Stimulated activated effector memory CD8-positive, alpha-beta T cell treated with anti-CD3 and anti-CD28 coated beads, Interleukin-12 subunit alpha, Interleukin-12 subunit beta, amount 100 ng/mL, for 72 hours (primary cell): Measurements from ENCODE around the gene ACTC1.
"Not testable (repeated sequence)": the region's sequence is repeated elsewhere in the genome, so short reads cannot be mapped to it uniquely, and the experiment has no call there.

Source experiments
- ATAC-seq: fragments of 150-1000 bp; cut with Tn5 transposase; 2 replicates; pipeline ENCODE4 v1.10.0; 2021
- DNase-seq, 2 donors: peaks; one replicate each; pipeline ENCODE4 v3.0.0; 2021 to 2022; ENCODE audit warnings: low spot score in 2 of 2
- H3K27ac Mint-ChIP-seq: one replicate; pipeline ENCODE4 v1.8.0; 2022; ENCODE audit warnings: mild to moderate bottlenecking, mixed read lengths
- H3K36me3 Mint-ChIP-seq: one replicate; pipeline ENCODE4 v1.8.0; 2022; ENCODE audit warnings: mild to moderate bottlenecking, mixed read lengths
- H3K4me1 Mint-ChIP-seq: one replicate; pipeline ENCODE4 v1.8.0; 2022; ENCODE audit warnings: mixed read lengths
- H3K4me3 Mint-ChIP-seq: one replicate; pipeline ENCODE4 v1.8.0; 2022; ENCODE audit warnings: mild to moderate bottlenecking, mixed read lengths
- H3K9me3 Mint-ChIP-seq: one replicate; pipeline ENCODE4 v1.8.0; 2022; ENCODE audit warnings: mixed read lengths

The ACTC1 gene

GRCh38 chr15:34795267-34796081, at the start of gene ACTC1:
TSS of gene ACTC1 (minus strand) at chr15:34795549. CDS start at chr15:34794808, 741 bp downstream.
- Mint-ChIP-seq H3K4me3 (no peak within 1 kb of the TSS), H3K4me1 (no peaks in the 10 kb centered on the region), H3K27ac (no peak within 1 kb of the TSS), H3K36me3 (no peaks in the 10 kb centered on the region), H3K9me3 (no peaks in the 10 kb centered on the region)
- no peak for DNase-seq
- peak; percentile 23 for ATAC-seq

- H3K4me1 Mint-ChIP-seq: no peaks in the 10 kb centered on the region
- H3K4me3 Mint-ChIP-seq: no peak overlapping the region
- no peaks in the 10 kb centered on the region for H3K36me3 Mint-ChIP-seq
- DNase-seq (no peak), ATAC-seq (no peak)
- H3K9me3 Mint-ChIP-seq: no peaks in the 10 kb centered on the region
- H3K27ac Mint-ChIP-seq: no peak overlapping the region
Observed at GRCh38 chr15:34841262-34841725, 45.9 kb upstream of the ACTC1 start.

GRCh38 chr15:34838282-34838681, 42.9 kb upstream of the ACTC1 start:
- Mint-ChIP-seq H3K36me3 (no peaks in the 10 kb centered on the region), H3K27ac (no peak overlapping the region), H3K4me1 (no peaks in the 10 kb centered on the region), H3K9me3 (peaks cover 6% of the 10 kb centered on the region), H3K4me3 (no peak overlapping the region)
- DNase-seq (no peak), ATAC-seq (no peak)

GRCh38 chr15:34837246-34838016, 42.1 kb upstream of the ACTC1 start:
- no peaks in the 10 kb centered on the region for H3K4me1 Mint-ChIP-seq
- no peak overlapping the region for H3K4me3 Mint-ChIP-seq
- peaks cover 6% of the 10 kb centered on the region for H3K9me3 Mint-ChIP-seq
- ATAC-seq: no peak
- H3K27ac Mint-ChIP-seq: no peak overlapping the region
- no peaks in the 10 kb centered on the region for H3K36me3 Mint-ChIP-seq
- DNase-seq: no peak

GRCh38 chr15:34828145-34828911, 33.0 kb upstream of the ACTC1 start:
- Mint-ChIP-seq H3K36me3 (no peaks in the 10 kb centered on the region), H3K4me1 (no peaks in the 10 kb centered on the region), H3K9me3 (no peaks in the 10 kb centered on the region), H3K4me3 (no peak overlapping the region), H3K27ac (no peak overlapping the region)
- no peak for ATAC-seq
- no peak for DNase-seq

GRCh38 chr15:34821831-34822230, 26.5 kb upstream of the ACTC1 start:
- Mint-ChIP-seq H3K4me1 (no peaks in the 10 kb centered on the region), H3K9me3 (no peaks in the 10 kb centered on the region), H3K4me3 (no peak overlapping the region), H3K36me3 (no peaks in the 10 kb centered on the region), H3K27ac (no peak overlapping the region)
- ATAC-seq: no peak
- DNase-seq: no peak

GRCh38 chr15:34820110-34820509, 24.8 kb upstream of the ACTC1 start:
- DNase-seq: no peak
- Mint-ChIP-seq H3K36me3 (no peaks in the 10 kb centered on the region), H3K27ac (no peak overlapping the region), H3K4me3 (no peak overlapping the region), H3K9me3 (no peaks in the 10 kb centered on the region), H3K4me1 (no peaks in the 10 kb centered on the region)
- no peak for ATAC-seq

- Mint-ChIP-seq H3K27ac (no peak overlapping the region), H3K4me1 (no peaks in the 10 kb centered on the region), H3K9me3 (no peaks in the 10 kb centered on the region), H3K4me3 (no peak overlapping the region), H3K36me3 (no peaks in the 10 kb centered on the region)
- DNase-seq: no peak
- ATAC-seq: no peak
Observed at GRCh38 chr15:34818526-34818925, 23.2 kb upstream of the ACTC1 start.

GRCh38 chr15:34815836-34816235, 20.5 kb upstream of the ACTC1 start:
- no peaks in the 10 kb centered on the region for H3K36me3 Mint-ChIP-seq
- ATAC-seq: no peak

GRCh38 chr15:34813446-34814190, 18.3 kb upstream of the ACTC1 start:
- Mint-ChIP-seq H3K27ac (no peak overlapping the region), H3K4me3 (no peak overlapping the region), H3K4me1 (no peaks in the 10 kb centered on the region), H3K36me3 (no peaks in the 10 kb centered on the region), H3K9me3 (no peaks in the 10 kb centered on the region)
- ATAC-seq: no peak
- DNase-seq: no peak

More at GRCh38 chr15:34815836-34816235, 20.5 kb upstream of the ACTC1 start:
- Mint-ChIP-seq H3K9me3 (no peaks in the 10 kb centered on the region), H3K27ac (no peak overlapping the region), H3K4me3 (no peak overlapping the region), H3K4me1 (no peaks in the 10 kb centered on the region)
- no peak for DNase-seq

- H3K9me3 Mint-ChIP-seq, H3K4me3 Mint-ChIP-seq, H3K27ac Mint-ChIP-seq, H3K4me1 Mint-ChIP-seq, H3K36me3 Mint-ChIP-seq, DNase-seq, ATAC-seq: not testable (repeated sequence)
Observed at GRCh38 chr15:34812868-34813365, 17.6 kb upstream of the ACTC1 start.

- DNase-seq (no peak), ATAC-seq (no peak)
Observed at GRCh38 chr15:34812369-34812768, 17.0 kb upstream of the ACTC1 start.

GRCh38 chr15:34810443-34811129, 15.2 kb upstream of the ACTC1 start:
- Mint-ChIP-seq H3K4me3 (no peak overlapping the region), H3K4me1 (no peaks in the 10 kb centered on the region), H3K36me3 (no peaks in the 10 kb centered on the region), H3K27ac (no peak overlapping the region), H3K9me3 (peaks cover 4% of the 10 kb centered on the region)
- DNase-seq (no peak), ATAC-seq (no peak)

More at GRCh38 chr15:34812369-34812768, 17.0 kb upstream of the ACTC1 start:
- Mint-ChIP-seq H3K36me3 (no peaks in the 10 kb centered on the region), H3K4me3 (no peak overlapping the region), H3K9me3 (no peaks in the 10 kb centered on the region), H3K4me1 (no peaks in the 10 kb centered on the region), H3K27ac (no peak overlapping the region)

- Mint-ChIP-seq H3K27ac (no peak overlapping the region), H3K4me1 (no peaks in the 10 kb centered on the region), H3K36me3 (no peaks in the 10 kb centered on the region), H3K4me3 (no peak overlapping the region), H3K9me3 (peaks cover 4% of the 10 kb centered on the region)
- no peak for DNase-seq
- ATAC-seq: no peak
Observed at GRCh38 chr15:34809186-34809585, 13.8 kb upstream of the ACTC1 start.
